MCF 10A (cell line): ENCODE data around the gene PAX6. TPM values are rescaled to one million over a fixed set of nuclear protein-coding genes. Genes with fewer than 3 reads are reported as not detected.

Source experiments
- BruUV-seq: library from RNA; stranded (reverse); fragments of 400-500 nt; replicated peaks from 2 replicates; lab custom pipeline; 2021; lab: Mats Ljungman, UMichigan
- CTCF ChIA-PET: fragments of 300-600 bp; sonication (Branson Sonifier 250); formaldehyde crosslinking; extraction: SDS; loops from one replicate; lab custom pipeline; 2021; ENCODE audit warnings: antibody characterized with exemption, inconsistent platforms; lab: Yijun Ruan, JAX
- POLR2A ChIA-PET: fragments of 300-600, 350-650 bp; sonication (Branson Sonifier 250); formaldehyde crosslinking; extraction: SDS; loops from one replicate; lab custom pipeline; 2020; ENCODE audit warnings: antibody characterized with exemption, inconsistent platforms; lab: Yijun Ruan, JAX
- DNase-seq: peaks from one replicate; pipeline ENCODE4 v3.0.0-alpha.2; 2018; ENCODE audit not compliant: unreplicated experiment
- H3K27ac Mint-ChIP-seq: one replicate; pipeline ENCODE4 v1.8.0; 2022; ENCODE audit warnings: mild to moderate bottlenecking, low read depth, mixed read lengths; ENCODE audit not compliant: unreplicated experiment
- H3K27me3 Mint-ChIP-seq: one replicate; pipeline ENCODE4 v1.8.0; 2022; ENCODE audit warnings: mixed read lengths; ENCODE audit not compliant: insufficient read depth, unreplicated experiment
- H3K36me3 Mint-ChIP-seq: one replicate; pipeline ENCODE4 v1.8.0; 2022; ENCODE audit warnings: mild to moderate bottlenecking, moderate library complexity, mixed read lengths; ENCODE audit not compliant: insufficient read depth, unreplicated experiment
- H3K4me1 Mint-ChIP-seq: one replicate; pipeline ENCODE4 v1.8.0; 2022; ENCODE audit warnings: mixed read lengths; ENCODE audit not compliant: insufficient read depth, unreplicated experiment
- H3K4me3 Mint-ChIP-seq: one replicate; pipeline ENCODE4 v1.8.0; 2022; ENCODE audit warnings: mild to moderate bottlenecking, moderate library complexity, mixed read lengths; ENCODE audit not compliant: unreplicated experiment
- H3K9me3 Mint-ChIP-seq: one replicate; pipeline ENCODE4 v1.8.0; 2022; ENCODE audit warnings: mixed read lengths; ENCODE audit not compliant: unreplicated experiment
- CTCF ChIP-seq: fragments of 200-600 bp; IDR thresholded peaks from one replicate; pipeline ENCODE4 v1.8.0; 2022; ENCODE audit warnings: antibody characterized with exemption, mild to moderate bottlenecking; ENCODE audit not compliant: unreplicated experiment
- intact Hi-C: fragments of 100-400 bp; cut with micrococcal nuclease; formaldehyde crosslinking; loops from 2 replicates; pipeline ENCODE4 v1.14.1; 2022
- total RNA-seq: library from RNA; stranded (reverse); gene quantifications from 2 replicates; pipeline ENCODE4 v1.2.3, GENCODE V29; 2022

The PAX6 gene
- total RNA-seq, 1 experiment from 2014 or later: not detected

GRCh38 chr11:31822927-31823643 is 12.0 kb upstream of the PAX6 start:
- no TSS peak for BruUV-seq
- ChIA-PET CTCF (no interaction called here), POLR2A (no interaction called here)
- H3K27me3 Mint-ChIP-seq: no peaks in the 10 kb centered on the region
- no peaks in the 10 kb centered on the region for H3K9me3 Mint-ChIP-seq
- intact Hi-C loops: no loop called here
- H3K4me3 Mint-ChIP-seq: no peak overlapping the region
- no peak for DNase-seq
- H3K36me3 Mint-ChIP-seq: no peaks in the 10 kb centered on the region
- no peaks in the 10 kb centered on the region for H3K4me1 Mint-ChIP-seq
- no peak overlapping the region for H3K27ac Mint-ChIP-seq
- TF ChIP-seq CTCF: no peak

GRCh38 chr11:31822175-31822926 is 11.2 kb upstream of the PAX6 start:
- POLR2A ChIA-PET: no interaction called here
- no peak for TF ChIP-seq CTCF
- CTCF ChIA-PET: no interaction called here
- H3K27ac Mint-ChIP-seq: no peak overlapping the region
- H3K4me1 Mint-ChIP-seq: no peaks in the 10 kb centered on the region
- BruUV-seq: no TSS peak
- H3K36me3 Mint-ChIP-seq: no peaks in the 10 kb centered on the region
- intact Hi-C loops: no loop called here
- no peaks in the 10 kb centered on the region for H3K27me3 Mint-ChIP-seq
- H3K4me3 Mint-ChIP-seq: no peak overlapping the region
- DNase-seq: no peak
- H3K9me3 Mint-ChIP-seq: no peaks in the 10 kb centered on the region

- intact Hi-C loops: no loop called here
These were observed 10.6 kb upstream of the PAX6 start for GRCh38 chr11:31821766-31822165.

More at GRCh38 chr11:31821766-31822165, 10.6 kb upstream of the PAX6 start:
- Mint-ChIP-seq H3K36me3 (no peaks in the 10 kb centered on the region), H3K4me3 (no peak overlapping the region), H3K4me1 (no peaks in the 10 kb centered on the region), H3K27me3 (no peaks in the 10 kb centered on the region), H3K27ac (no peak overlapping the region), H3K9me3 (no peaks in the 10 kb centered on the region)
- ChIA-PET POLR2A (no interaction called here), CTCF (no interaction called here)
- no peak for TF ChIP-seq CTCF
- no peak for DNase-seq
- no TSS peak for BruUV-seq
